AG09309 (cell line): Measurements from ENCODE around the gene ARHGAP6.
A peak's percentile ranks its signal among the peaks of the same experiment; 100 is the strongest.

Experiments
- DNase-seq: peaks from one replicate; pipeline ENCODE4 v3.0.0-alpha.2; 2010; ENCODE audit warnings: low read depth
- H3K4me3 ChIP-seq: 2 replicates; pipeline ENCODE4 v1.5.1; 2011; ENCODE audit warnings: mild to moderate bottlenecking, low read depth, low read length, moderate library complexity; ENCODE audit not compliant: control insufficient read depth
- TF ChIP-seq, protein P1 (sequence below): IDR thresholded peaks from 2 replicates; pipeline ENCODE4 v1.5.1; 2011; ENCODE audit warnings: mild to moderate bottlenecking, low read depth, low read length, inconsistent platforms; ENCODE audit not compliant: insufficient read depth, control insufficient read depth; ENCODE audit errors: missing control alignments

Gene ARHGAP6

DNA sequence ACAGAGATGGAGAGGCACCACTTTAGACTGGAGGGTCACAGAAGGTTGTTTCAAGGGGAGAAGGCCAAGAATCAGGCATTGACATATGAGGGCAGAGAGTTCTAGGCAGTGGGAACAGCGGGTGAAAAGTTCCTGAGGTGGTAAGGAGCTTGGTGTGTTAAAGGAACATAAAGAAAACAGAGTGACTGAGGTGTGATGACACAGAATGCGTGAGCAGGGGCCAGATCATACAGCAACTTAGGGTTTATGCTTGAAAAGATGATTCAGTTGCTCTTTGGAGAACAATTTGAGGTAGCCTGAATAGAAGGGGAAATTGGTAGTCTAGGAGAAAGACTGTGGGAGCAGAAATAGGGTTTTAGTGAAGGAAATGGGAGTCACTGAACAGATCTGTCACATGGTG, 193.3 kb downstream of the ARHGAP6 start:
- no peak for DNase-seq
- TF ChIP-seq, protein P1, sequence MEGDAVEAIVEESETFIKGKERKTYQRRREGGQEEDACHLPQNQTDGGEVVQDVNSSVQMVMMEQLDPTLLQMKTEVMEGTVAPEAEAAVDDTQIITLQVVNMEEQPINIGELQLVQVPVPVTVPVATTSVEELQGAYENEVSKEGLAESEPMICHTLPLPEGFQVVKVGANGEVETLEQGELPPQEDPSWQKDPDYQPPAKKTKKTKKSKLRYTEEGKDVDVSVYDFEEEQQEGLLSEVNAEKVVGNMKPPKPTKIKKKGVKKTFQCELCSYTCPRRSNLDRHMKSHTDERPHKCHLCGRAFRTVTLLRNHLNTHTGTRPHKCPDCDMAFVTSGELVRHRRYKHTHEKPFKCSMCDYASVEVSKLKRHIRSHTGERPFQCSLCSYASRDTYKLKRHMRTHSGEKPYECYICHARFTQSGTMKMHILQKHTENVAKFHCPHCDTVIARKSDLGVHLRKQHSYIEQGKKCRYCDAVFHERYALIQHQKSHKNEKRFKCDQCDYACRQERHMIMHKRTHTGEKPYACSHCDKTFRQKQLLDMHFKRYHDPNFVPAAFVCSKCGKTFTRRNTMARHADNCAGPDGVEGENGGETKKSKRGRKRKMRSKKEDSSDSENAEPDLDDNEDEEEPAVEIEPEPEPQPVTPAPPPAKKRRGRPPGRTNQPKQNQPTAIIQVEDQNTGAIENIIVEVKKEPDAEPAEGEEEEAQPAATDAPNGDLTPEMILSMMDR: no peak
- H3K4me3 ChIP-seq: no peak overlapping the region

DNA sequence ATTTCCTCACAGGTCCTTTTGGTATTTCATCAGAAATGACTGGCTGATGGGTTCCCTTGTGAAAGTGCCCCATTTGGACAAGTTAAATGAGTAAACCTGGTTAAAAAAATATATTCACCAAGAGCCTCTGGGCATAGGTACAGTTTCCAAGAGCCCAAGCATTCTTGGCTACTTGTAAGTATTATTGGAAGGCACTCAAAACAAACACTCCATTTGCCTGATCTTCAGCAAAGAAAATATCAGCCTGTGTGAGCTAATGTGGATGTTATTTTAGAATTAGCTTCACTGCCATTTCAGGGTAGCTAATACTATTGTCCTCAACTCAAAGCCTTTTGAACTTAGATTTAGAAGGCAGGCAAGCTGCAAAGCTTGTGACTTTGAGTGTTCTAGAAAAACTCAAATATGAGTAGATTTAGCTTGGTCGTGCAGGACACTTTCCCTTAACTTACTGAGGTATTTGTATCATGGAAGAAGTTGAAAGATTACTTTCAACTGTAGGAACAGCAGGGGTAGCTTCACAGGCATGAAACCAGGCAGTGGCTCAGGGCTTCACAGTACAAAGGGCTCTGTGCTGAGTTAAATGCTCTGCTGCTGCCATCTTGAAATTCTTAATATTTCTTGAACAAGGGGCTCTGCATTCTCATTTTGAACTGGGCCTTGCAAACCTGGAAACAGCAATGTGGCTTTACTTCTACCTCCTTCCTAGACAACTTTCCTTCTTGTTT, 195.3 kb downstream of the ARHGAP6 start:
- peak; percentile 76 for DNase-seq
- no peak overlapping the region for H3K4me3 ChIP-seq
- TF ChIP-seq, protein P1: no peak

DNA sequence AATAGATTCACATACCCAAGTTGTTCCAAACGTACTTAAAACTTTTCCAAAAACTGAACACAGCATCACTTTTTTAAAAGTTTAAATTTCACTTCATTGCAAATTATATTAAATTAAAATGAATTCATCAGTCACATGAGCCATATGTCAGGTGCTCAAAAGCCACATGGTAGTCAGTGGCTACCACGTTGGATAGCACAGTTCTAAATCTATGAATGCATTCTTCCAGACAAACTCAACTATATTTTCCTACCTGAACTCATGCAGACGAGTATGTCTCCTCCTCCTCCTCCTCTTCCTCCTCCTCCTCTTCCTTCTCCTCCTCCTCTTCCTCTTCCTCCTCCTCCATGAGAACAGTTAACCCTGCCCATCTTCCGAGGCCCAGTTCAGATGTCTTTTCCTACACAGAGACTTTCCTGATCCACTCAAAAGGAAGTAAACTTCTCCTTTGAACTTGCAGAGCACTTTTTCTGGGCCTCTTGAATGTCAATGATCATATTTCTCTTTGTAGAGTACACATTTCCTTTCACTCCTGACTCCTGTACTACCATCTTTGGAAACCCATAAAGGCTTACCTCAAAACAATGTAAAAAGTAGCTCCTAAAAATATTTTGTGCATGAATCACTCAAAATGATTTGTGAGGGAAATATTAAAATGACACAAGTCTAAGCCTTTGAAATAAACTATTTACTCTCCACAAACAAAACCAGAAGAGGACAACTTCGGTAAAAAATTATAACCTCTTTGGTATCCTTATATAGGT, 199.9 kb downstream of the ARHGAP6 start:
- DNase-seq: no peak
- H3K4me3 ChIP-seq: no peak overlapping the region
- TF ChIP-seq, protein P1: no peak

DNA sequence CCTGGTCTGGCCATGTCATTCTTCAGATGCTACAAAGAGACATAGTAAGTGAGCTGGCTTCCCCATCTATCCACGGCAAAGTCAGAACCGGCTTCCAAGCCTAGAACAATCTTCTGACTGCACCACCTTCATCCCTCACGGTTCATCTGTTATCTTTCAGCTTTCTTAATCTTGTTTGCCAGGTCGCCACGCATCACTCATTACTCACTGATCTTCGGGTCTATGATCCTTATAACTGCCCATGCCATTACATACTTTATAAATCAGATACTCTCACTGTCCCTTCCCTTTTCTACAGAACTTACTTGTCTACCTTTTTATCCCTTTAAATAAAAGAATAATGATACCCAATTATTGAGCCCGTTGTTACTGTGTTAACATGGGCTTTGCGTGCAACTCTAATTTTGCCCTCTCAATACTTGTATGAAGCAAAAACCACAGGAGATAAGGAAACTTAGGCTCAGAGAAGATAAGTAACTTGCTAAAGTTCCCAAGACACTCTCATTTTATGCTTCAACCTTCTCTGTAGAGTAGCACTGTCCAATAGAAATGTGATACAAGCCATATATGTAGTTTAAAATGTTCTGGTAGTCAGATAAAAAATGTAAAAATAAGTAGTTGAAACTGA, 200.8 kb downstream of the ARHGAP6 start:
- DNase-seq: no peak
- H3K4me3 ChIP-seq: no peak overlapping the region
- TF ChIP-seq, protein P1: no peak

DNA sequence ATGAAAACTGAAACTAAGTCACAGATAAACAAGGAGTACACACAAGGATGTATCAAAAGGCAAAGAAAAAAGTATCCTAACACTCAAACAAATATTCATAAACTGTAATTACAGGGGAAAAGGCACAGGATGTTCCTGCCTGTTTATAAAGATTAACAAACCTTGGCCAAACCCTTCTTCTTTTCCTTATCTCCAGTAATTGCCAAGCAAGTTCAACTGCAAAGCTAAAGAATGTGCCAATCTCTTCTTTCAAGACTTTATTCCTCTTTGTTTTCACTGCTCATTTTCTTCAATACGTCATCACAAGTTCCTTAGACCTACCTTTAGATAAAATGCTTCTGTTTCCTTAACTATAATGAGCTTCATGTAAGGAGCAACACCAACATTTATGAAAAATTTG, 201.3 kb downstream of the ARHGAP6 start:
- no peak overlapping the region for H3K4me3 ChIP-seq
- no peak for DNase-seq
- TF ChIP-seq, protein P1: no peak

DNA sequence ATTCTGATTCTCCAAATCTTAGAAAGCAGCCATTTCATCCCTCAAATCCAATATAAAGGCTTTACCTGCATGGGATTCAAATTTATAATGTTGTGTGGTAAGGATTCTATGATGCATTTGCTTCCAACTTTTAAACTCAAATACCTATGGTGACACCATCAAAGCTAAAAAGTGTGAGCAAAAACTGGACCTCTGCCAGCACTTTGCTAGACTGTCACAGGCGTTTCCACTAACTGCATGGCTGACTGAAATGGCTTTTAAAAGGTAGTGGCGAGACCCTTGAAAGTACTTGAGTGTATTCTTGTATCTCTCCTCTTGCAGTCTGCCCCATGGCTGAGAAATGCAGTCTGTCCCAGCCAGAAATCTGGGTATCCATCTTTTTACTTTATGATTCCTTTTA, 203.1 kb downstream of the ARHGAP6 start:
- no peak overlapping the region for H3K4me3 ChIP-seq
- DNase-seq: no peak
- TF ChIP-seq, protein P1: no peak
